ENCODE results near the gene RPS27L. TPM values are rescaled to one million over a fixed set of nuclear protein-coding genes. Genes with fewer than 3 reads are reported as not detected.

Gene RPS27L
- total RNA-seq, 4 donors from 2014 or later, result 23.7 to 89.6 (median 43.8) TPM

Other genes starting within 250 kb of the RPS27L start
- gene TPM1, start 114.7 kb downstream of the RPS27L start, total RNA-seq, result 100 to 1,000 TPM in 2 of 4 donors, 10 to 100 TPM in 2; 44.3 to 680 (median 138) TPM
- gene LACTB, start 35.6 kb downstream of the RPS27L start, total RNA-seq, result 10 to 100 TPM in 3 of 4 donors, 1 to 10 TPM in 1; 9.7 to 22.6 (median 12.1) TPM
- 10 to 100 TPM in 2 of 4 donors, 1 to 10 TPM in 2; 3.1 to 22.7 (median 10.0) TPM for gene RAB8B, start 32.1 kb upstream of the RPS27L start, total RNA-seq
- 1 to 10 TPM in 3 of 4 donors, under 1 TPM in 1; 0.53 to 7.8 (median 3.3) TPM for gene APH1B, start 120.1 kb upstream of the RPS27L start, total RNA-seq
- gene CA12, start 224.4 kb upstream of the RPS27L start, total RNA-seq, result 100 to 1,000 TPM; 126 to 156 (median 143) TPM

Measured in esophagus squamous epithelium (tissue), 4 donors.